Measurements from ENCODE around the gene MEIS3.

- no peak for TF ChIP-seq CTCF (conservative IDR thresholded peaks at IDR 0.05; ENCODE audit: low read depth, low read length)
- TF ChIP-seq EZH2 (IDR thresholded peaks at IDR 0.05; ENCODE audit: low read length, unreplicated experiment): no peak
These were observed 49.2 kb downstream of the MEIS3 start for GRCh38 chr19:47370045-47370611.

Data from PC-3 (cell line).